Lung microvascular endothelial cell (primary cell): ENCODE data around the gene MVB12B. TPM values are rescaled to one million over a fixed set of nuclear protein-coding genes. Genes with fewer than 3 reads are reported as not detected.

Source experiments
- DNase-seq, 2 donors: peaks; one replicate each; pipeline versions ENCODE4 v3.0.0 to v3.0.0-alpha.2; 2010; ENCODE audit warnings: low read depth in 2 of 2
- total RNA-seq: library from RNA; depleted of rRNA; stranded (reverse); fragments of >200 nt; gene quantifications from 2 replicates; pipeline ENCODE4 v1.2.1, GENCODE V29; 2014

Gene MVB12B
- total RNA-seq, 1 donor from 2014 or later: 16.9 TPM

GRCh38 chr9:126516561-126516935, 189.9 kb downstream of the MVB12B start:
- DNase-seq: no peak

- peak in 1 of 2 donors; percentile 49 for DNase-seq
Observed at GRCh38 chr9:126516936-126517832, 190.6 kb downstream of the MVB12B start.

- DNase-seq: no peak
Observed at GRCh38 chr9:126517833-126518356, 191.3 kb downstream of the MVB12B start.

DNA sequence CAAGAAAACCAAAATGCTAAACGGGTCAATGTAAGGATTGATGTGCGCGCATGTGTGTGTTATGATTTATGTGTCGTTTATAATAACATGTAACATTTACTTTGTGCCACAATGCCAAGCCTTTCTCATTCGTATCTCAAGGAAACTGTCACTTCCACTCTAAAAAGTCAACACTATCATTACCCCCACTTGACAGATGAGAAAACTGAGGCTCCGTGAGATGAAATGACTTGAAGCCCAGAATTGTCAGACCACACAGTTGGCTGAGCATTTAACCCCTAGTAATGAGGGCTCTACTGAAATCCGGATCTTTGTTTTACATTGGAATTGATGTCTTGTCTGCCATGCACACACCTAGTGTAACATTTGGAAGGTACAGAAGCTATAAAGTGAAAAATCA, 192.1 kb downstream of the MVB12B start:
- no peak for DNase-seq

GRCh38 chr9:126519660-126520420, 193.2 kb downstream of the MVB12B start:
- DNase-seq: no peak

DNA sequence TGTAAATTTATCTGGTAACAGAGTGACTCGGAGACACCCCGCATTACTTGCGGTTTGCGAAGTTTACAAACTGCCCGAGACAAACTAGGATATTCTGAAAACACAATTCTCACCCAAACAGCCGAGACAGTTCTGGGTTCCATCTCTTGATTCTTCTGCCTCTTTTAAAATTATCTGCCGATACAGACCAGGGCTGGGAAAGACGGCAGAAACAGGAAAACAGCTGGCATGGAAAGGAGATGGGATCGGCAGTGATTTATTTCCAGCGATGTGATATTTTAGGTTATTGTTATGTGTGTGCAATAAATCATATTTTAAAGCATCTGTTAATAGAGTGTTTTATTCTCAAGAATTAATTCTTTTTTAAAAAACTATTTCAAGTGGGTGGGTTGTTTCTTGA, 193.8 kb downstream of the MVB12B start:
- DNase-seq: no peak

DNA sequence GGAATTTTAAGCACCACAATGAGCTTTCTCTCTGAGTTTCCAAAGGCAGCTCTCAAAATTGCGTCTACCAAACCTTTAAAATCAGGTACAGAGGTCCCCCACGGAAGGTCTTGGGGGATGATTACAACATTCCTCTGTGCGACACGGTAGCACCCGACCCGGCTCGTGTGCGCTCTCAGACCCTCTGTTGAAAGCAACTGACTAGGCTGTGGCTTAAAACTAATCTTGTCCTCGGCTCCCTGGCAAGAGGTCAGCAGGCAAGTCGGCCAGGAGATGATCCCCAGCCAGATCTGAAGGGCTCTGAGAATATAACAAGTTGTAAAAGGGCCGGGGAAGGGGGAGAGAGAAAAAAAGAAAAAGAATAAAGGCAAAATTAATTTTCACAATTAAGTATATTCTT, 194.5 kb downstream of the MVB12B start:
- no peak for DNase-seq

GRCh38 chr9:126521551-126521950, 194.9 kb downstream of the MVB12B start:
- no peak for DNase-seq

DNA sequence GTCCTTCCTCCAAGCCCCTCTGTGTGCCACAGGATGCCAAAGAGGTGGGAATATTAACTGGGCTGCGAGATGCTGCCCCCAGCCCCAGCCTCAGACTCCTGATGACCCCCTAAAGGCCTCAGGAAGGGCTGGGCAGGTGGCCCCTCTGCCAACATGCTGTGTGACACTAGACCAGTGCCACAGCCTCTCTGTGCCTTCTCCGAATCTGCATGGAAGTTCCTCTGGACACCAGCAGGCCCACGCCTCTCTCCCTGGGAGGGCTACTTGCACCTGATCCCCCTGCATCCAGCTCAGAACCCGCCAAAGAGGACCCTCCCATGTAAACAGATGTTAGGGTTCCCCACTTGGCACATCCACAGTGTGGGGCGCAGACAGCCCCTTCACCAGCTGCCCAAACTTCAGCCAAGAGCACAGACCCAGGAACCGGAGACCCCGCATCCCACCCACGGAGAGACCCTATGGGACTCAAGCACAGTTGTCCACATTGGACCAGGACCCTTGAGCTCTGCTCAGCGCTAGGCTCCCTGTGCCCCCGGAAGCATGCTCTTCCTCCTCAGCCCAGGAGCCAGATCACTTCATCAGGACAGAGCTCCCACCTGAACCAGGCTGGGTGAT, 195.5 kb downstream of the MVB12B start:
- DNase-seq: no peak

DNA sequence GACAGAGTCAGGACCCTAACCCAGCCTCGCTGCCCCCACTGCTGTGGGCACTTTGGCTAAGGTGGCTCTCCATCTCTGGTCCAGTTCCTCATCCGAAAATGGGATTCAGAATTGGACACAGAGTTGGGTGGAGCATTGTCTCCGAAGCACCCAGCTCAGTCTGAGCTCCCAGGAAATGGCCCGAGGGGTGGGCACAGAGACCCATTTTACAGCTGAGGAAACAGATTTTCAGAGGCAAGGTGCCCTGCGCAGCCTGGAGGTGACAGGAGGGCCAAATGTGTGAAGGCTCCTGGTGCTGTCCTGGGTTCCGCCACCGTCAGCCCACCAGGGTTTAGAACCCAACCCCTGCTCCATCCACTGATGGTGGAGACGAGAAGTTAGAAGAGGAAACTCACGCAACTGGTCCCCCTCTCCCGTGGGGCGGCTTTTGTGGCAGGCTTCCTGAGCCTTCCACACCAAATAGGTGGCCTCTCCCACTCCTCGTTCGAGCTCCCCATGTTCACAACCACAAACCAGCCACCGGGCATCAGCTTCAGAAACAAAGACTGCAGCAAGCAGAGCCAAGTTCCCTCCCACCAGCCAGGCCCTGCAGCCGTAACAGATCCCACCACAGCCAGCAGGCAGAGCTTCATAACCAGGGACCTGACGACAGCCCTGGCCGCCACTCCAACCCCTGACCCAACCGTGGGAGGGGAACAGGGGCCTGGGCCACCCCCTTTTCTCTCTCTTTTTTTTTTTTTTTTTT, 196.2 kb downstream of the MVB12B start:
- no peak for DNase-seq

- no peak for DNase-seq
Observed at GRCh38 chr9:126523611-126524111, 197.0 kb downstream of the MVB12B start.

- no peak for DNase-seq
Observed at GRCh38 chr9:126524353-126525077, 197.9 kb downstream of the MVB12B start.

DNA sequence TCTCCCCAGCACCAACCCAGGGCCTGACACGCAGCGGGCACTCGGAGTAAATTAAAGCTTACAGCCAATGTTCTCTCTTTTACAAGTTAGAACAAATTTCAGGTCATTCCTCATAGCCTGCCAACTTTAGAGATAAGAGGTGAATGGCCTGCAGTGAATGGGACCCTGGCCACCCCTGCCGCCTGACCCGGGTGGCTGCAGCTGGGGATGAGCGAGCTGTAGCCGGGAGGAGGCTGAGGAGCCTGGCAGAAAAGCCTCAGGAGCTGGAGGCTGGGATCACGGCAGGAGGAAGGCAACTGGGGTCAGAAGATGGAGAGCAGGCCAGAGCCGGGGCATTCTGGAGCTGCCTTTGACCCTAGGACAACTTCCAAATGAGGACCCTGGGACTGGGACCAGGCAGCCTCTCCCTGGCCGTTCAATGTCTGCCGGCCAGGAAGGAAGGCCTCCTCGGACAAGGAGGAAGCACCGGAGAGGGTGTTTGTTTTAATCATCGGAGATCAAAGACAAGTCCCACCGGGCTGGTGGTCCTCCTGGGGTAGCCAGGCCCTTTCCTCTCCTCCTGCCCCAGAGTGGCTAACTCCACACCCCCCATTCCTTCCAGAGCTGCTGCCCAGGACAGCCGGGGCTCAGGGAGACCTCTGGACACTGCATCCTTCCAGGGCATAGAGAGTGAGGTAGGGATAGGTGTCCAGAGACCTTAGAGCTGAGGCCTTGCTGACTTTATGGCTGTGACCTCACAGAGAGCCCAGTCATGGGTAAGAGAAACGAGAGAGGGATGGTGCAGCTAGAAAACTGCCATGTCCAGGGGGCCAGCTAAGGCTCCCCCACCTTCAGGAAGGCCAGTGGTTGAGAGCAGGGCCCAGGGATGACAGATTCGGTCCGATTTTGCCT, 199.8 kb downstream of the MVB12B start:
- no peak for DNase-seq

- no peak for DNase-seq
Observed at GRCh38 chr9:126527109-126527825, 200.6 kb downstream of the MVB12B start.

DNA sequence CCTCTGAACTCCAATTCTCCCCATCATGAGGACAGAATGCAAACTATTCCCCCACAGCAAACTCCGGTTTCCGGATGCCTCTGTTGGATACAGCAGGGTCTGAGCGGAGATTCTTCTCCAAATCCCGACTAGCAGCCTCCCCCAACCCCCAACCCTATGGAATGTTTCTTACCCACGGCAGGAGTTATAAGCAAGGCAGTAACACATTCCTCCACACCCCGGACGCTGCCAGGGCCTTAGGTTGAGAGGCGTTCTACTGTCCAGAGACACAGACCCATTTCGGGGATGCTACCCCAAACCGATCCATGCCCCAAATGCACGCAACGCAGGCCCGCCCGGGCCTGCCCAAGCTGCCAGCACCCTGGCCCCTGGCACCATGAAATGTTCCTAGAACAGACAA, 201.5 kb downstream of the MVB12B start:
- DNase-seq: no peak

- DNase-seq: no peak
Observed at GRCh38 chr9:126528915-126529314, 202.3 kb downstream of the MVB12B start.

- DNase-seq: no peak
Observed at GRCh38 chr9:126531035-126531571, 204.5 kb downstream of the MVB12B start.

- no peak for DNase-seq
Observed at GRCh38 chr9:126531591-126531990, 205.0 kb downstream of the MVB12B start.
